ENCODE results near the gene DEPDC7. TPM values are rescaled to one million over a fixed set of nuclear protein-coding genes. Genes with fewer than 3 reads are reported as not detected.
A peak's percentile ranks its signal among the peaks of the same experiment; 100 is the strongest.
"Not testable (repeated sequence)": the region's sequence is repeated elsewhere in the genome, so short reads cannot be mapped to it uniquely, and the experiment has no call there.

DEPDC7 gene
- 1 to 10 TPM; 1.6 TPM for total RNA-seq

DNA sequence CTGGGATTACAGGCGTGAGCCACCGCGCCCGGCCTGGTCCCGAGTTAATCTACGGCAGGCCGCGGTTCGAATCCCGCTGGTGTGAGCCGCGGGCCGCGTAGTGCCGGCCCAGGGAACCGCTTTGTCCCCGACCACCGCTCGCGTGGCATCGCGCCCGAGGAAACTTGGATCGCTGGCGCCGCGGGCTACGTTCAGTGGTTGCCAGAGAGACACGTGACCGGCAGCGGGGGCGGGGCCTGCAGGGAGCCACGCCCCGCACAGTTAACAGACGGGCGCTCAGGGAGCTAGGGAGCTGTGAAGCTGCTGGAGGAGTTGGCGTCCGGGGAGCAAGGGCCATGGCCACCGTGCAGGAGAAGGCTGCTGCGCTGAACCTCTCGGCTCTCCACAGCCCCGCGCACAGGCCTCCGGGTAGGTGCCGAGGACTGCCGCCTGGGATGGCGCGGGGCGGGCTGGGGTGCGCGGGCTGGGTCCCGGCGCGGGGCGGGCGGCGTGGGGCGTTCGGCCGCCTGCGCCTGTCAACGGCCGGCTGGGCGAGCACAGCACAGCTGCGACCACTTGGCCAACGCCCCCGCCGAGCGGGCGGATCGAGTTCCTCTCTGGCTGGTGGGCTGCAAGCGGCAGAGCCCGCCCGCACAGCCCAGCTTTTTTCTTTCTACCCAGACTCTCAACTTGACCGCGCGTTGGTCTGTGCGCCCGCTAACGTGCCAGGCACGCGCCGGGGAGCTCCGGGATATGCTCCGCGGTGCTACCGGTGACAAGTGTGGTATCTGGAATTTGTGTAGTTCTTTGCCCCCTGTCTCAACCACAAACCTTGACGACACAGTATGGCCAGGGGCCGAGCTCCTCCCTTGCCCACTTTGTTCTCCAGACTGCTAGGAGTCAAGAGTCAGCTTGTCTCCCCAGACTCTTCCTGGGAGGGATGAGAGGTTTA lies at the start of gene DEPDC7:
Gene DEPDC7 (plus strand): TSS at position 258 of the 931 bp plus-strand sequence. CDS start 78 bp downstream, at position 336.
- POLR2A ChIA-PET: no interaction called here
- peak; percentile 78 for DNase-seq
- peaks cover 28% of the 10 kb centered on the region for H3K4me1 Mint-ChIP-seq
- peak within 1 kb of the TSS; percentile 78 for H3K4me3 Mint-ChIP-seq
- no peak within 1 kb of the TSS for H3K27ac Mint-ChIP-seq
- peaks cover 49% of the 10 kb centered on the region for H3K27me3 Mint-ChIP-seq
- H3K36me3 Mint-ChIP-seq (ENCODE audit: low read depth): peaks cover 4% of the 10 kb centered on the region
- CTCF ChIA-PET: interaction anchor here (1.1 to 1.6 kb wide), 3 partner anchors 14 to 38 kb away, joined by 3 to 5 read pairs (median 3); partner anchors contain the start of gene TCP11L1
- H3K9me3 Mint-ChIP-seq: no peaks in the 10 kb centered on the region

- Mint-ChIP-seq H3K27ac (no peak overlapping the region), H3K4me3 (no peak overlapping the region), H3K9me3 (no peaks in the 10 kb centered on the region), H3K4me1 (peaks cover 8% of the 10 kb centered on the region), H3K27me3 (no peaks in the 10 kb centered on the region), H3K36me3 (ENCODE audit: low read depth) (peaks cover 10% of the 10 kb centered on the region)
- CTCF ChIA-PET: interaction anchor here (0.6 to 1.3 kb wide), 6 partner anchors 14 to 185 kb away, joined by 3 read pairs; no protein-coding TSS in a partner anchor
- POLR2A ChIA-PET: no interaction called here
- no peak for DNase-seq
These were observed 47.1 kb upstream of the DEPDC7 start for GRCh38 chr11:32968541-32968940.

DNA sequence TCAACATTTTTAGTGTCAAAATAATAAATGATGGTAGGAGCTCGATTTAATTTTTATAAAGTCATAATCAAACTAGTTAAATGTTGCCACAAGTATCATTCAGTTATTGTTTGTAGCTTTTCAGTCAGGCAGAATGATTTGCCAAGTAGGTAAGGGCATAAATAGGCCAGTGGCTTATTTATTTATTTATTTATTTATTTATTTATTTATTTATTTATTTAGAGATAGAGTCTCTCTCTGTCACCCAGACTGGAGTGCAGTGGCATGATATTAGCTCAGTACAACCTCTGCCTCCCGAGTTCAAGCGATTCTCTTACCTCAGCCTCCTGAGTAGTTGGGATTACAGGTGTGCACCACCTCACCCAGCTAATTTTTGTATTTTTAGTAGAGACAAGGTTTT lies 43.4 kb upstream of the DEPDC7 start:
- H3K9me3 Mint-ChIP-seq; DNase-seq; H3K27ac Mint-ChIP-seq; H3K4me1 Mint-ChIP-seq; H3K36me3 Mint-ChIP-seq (ENCODE audit: low read depth); H3K27me3 Mint-ChIP-seq; POLR2A ChIA-PET; H3K4me3 Mint-ChIP-seq: not testable (repeated sequence)
- CTCF ChIA-PET: interaction anchor here (1.0 kb wide), 1 partner anchor 89 kb away, joined by 3 read pairs; no protein-coding TSS in a partner anchor

GRCh38 chr11:32972781-32973180 lies 42.9 kb upstream of the DEPDC7 start:
- H3K4me1 Mint-ChIP-seq: no peaks in the 10 kb centered on the region

DNA sequence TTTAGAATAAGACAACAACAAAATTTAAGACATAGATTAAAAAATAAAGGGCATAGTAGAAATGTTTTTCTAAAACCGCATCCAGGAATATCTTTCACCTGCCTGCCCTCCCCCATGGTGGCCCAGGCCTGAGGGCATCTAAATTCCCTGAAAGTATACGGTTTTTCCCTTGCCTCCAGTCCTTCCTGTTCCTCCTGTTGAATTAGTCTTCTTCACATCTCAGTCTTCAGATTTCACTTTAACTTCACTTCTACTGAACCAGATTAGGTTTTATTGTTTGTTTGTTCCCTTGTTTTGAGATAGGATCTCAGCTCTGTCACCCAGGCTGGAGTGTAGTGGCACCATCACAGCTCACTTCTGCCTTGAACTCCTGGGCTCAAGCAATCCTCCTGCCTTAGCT lies 33.1 kb upstream of the DEPDC7 start:
- Mint-ChIP-seq H3K27me3 (no peaks in the 10 kb centered on the region), H3K27ac (peak overlapping the region; percentile 22), H3K4me3 (no peak overlapping the region), H3K36me3 (ENCODE audit: low read depth) (no peaks in the 10 kb centered on the region), H3K4me1 (no peaks in the 10 kb centered on the region), H3K9me3 (no peaks in the 10 kb centered on the region)
- ChIA-PET POLR2A (no interaction called here), CTCF (interaction anchor here (1.2 to 1.6 kb wide), 2 partner anchors 14 to 19 kb away, joined by 3 read pairs; no protein-coding TSS in a partner anchor)
- no peak for DNase-seq

More at GRCh38 chr11:32972781-32973180, 42.9 kb upstream of the DEPDC7 start:
- DNase-seq: no peak
- Mint-ChIP-seq H3K4me3 (no peak overlapping the region), H3K36me3 (ENCODE audit: low read depth) (peaks cover 6% of the 10 kb centered on the region), H3K27ac (no peak overlapping the region), H3K9me3 (no peaks in the 10 kb centered on the region), H3K27me3 (no peaks in the 10 kb centered on the region)
- ChIA-PET POLR2A (no interaction called here), CTCF (no interaction called here)

DNA sequence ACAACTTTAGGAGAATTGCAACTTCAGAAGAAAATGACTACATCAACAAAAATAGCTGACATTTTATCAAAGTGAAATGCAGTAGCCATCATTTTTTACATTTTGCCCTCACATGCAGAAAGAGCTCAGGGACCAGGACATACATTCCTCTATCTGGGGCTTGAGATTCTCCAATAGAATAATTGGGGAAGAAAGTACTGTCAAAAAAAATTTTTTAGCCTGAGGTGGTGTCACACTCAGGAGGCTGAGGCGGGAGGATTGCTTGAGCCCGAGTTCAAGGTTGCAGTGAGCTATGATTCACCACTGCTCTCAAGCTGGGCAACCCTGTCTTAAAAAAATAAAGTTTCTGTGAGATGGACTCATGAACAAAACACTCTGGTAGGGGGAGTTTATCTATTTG lies 32.2 kb upstream of the DEPDC7 start:
- Mint-ChIP-seq H3K9me3 (no peaks in the 10 kb centered on the region), H3K36me3 (ENCODE audit: low read depth) (no peaks in the 10 kb centered on the region), H3K4me3 (no peak overlapping the region), H3K4me1 (no peaks in the 10 kb centered on the region), H3K27me3 (no peaks in the 10 kb centered on the region), H3K27ac (no peak overlapping the region)
- CTCF ChIA-PET: interaction anchor here (1.6 kb wide), 1 partner anchor 15 kb away, joined by 3 read pairs; no protein-coding TSS in a partner anchor
- POLR2A ChIA-PET: no interaction called here
- DNase-seq: no peak

- H3K4me1 Mint-ChIP-seq: no peaks in the 10 kb centered on the region
- peaks cover 3% of the 10 kb centered on the region for H3K27me3 Mint-ChIP-seq
- no peak overlapping the region for H3K27ac Mint-ChIP-seq
- ChIA-PET CTCF (no interaction called here), POLR2A (no interaction called here)
- peaks cover 3% of the 10 kb centered on the region for H3K9me3 Mint-ChIP-seq
- H3K4me3 Mint-ChIP-seq: no peak overlapping the region
- DNase-seq: no peak
- H3K36me3 Mint-ChIP-seq (ENCODE audit: low read depth): no peaks in the 10 kb centered on the region
These were observed 30.1 kb upstream of the DEPDC7 start for GRCh38 chr11:32985600-32985999.

DNA sequence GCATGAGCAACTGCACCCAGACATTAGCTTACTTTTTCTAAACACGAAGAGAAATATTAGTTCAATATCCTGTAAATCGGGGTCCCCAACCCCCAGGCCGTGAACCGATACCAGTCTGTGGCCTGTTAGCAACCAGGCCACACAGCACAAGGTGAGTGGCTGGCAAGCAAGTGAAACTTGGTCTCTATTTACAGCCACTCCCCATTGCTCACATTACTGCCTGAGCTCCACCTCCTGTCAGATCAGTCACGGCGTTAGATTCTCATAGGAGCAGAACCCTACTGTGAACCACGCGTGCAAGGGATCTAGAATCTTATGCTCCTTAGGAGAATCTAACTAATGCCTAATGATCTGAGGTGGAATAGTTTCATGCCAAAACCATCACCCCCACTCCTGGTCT lies 27.8 kb upstream of the DEPDC7 start:
- POLR2A ChIA-PET: no interaction called here
- CTCF ChIA-PET: no interaction called here
- H3K27ac Mint-ChIP-seq: no peak overlapping the region

DNA sequence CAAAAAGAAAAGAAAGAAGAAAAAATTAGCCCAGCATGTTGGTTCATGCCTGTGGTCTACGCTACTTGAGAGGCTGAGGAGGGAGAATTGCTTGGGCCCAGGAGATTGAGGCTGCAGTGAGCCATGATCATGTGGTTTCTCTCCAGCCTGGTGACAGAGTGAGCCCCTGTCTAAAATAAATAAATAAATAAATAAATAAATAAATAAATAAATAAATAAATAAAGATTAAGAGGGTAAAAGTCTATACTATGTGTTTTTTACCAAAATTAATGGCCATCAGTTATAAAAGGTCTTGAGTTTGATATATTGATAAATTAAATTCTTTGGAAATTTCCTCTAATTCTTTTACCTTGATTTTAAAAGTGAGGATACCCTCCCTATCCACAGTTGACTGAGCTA lies 25.2 kb upstream of the DEPDC7 start:
- ChIA-PET POLR2A (no interaction called here), CTCF (no interaction called here)
- H3K27me3 Mint-ChIP-seq: peaks cover 24% of the 10 kb centered on the region
- peaks cover 15% of the 10 kb centered on the region for H3K9me3 Mint-ChIP-seq
- H3K27ac Mint-ChIP-seq: no peak overlapping the region
- H3K4me1 Mint-ChIP-seq: no peaks in the 10 kb centered on the region
- DNase-seq: no peak
- H3K36me3 Mint-ChIP-seq (ENCODE audit: low read depth): no peaks in the 10 kb centered on the region
- H3K4me3 Mint-ChIP-seq: no peak overlapping the region

More for the DNA sequence above, 27.8 kb upstream of the DEPDC7 start:
- no peaks in the 10 kb centered on the region for H3K36me3 Mint-ChIP-seq (ENCODE audit: low read depth)
- H3K4me3 Mint-ChIP-seq: no peak overlapping the region
- H3K27me3 Mint-ChIP-seq: peaks cover 14% of the 10 kb centered on the region
- H3K9me3 Mint-ChIP-seq: peaks cover 12% of the 10 kb centered on the region
- DNase-seq: no peak
- H3K4me1 Mint-ChIP-seq: no peaks in the 10 kb centered on the region

DNA sequence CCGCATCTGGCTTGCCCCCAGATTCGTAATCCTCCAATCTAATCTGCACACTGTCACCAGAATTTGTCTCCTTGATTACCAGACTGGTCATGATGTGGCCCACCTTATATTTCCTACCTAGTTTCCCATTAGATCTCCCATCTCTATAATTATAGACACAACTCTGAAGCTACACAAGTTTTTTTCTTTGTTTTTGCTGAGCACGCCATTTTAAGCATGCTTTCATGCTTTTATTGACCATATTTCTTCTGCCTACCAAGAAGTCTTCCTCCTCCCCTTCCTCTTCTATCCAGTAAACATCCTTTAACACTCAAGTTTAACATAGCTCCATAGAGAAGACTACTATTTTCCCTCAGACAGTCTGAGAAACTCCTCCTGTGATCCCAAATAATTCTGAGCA lies 24.3 kb upstream of the DEPDC7 start:
- Mint-ChIP-seq H3K27ac (no peak overlapping the region), H3K4me1 (no peaks in the 10 kb centered on the region), H3K9me3 (peaks cover 17% of the 10 kb centered on the region), H3K27me3 (peaks cover 33% of the 10 kb centered on the region), H3K36me3 (ENCODE audit: low read depth) (no peaks in the 10 kb centered on the region), H3K4me3 (no peak overlapping the region)
- POLR2A ChIA-PET: no interaction called here
- CTCF ChIA-PET: interaction anchor here (0.6 kb wide), 1 partner anchor 31 kb away, joined by 3 read pairs; no protein-coding TSS in a partner anchor
- DNase-seq: no peak

DNA sequence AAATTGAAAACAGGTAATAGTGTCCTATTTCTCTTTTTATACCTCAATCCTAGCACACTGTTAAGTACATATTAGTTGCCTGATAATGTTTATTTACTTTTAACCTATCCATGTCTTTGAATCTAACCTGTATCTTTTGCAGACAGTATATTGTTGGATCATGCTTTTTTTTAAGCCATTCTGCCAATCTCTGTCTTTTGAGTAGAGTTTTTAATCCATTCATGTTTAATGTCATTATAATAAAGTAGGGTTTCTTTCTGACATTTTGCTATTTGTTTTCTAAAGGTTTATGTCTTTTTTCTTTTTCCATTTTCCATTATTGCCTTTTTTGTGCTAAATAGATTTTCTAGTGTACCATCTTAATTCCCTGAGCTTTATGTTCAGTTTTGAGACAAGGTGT lies 23.8 kb upstream of the DEPDC7 start:
- Mint-ChIP-seq H3K27me3 (peaks cover 37% of the 10 kb centered on the region), H3K4me3 (no peak overlapping the region), H3K27ac (no peak overlapping the region), H3K36me3 (ENCODE audit: low read depth) (no peaks in the 10 kb centered on the region), H3K9me3 (peaks cover 17% of the 10 kb centered on the region), H3K4me1 (no peaks in the 10 kb centered on the region)
- no peak for DNase-seq
- ChIA-PET CTCF (no interaction called here), POLR2A (no interaction called here)

- peaks cover 60% of the 10 kb centered on the region for H3K27me3 Mint-ChIP-seq
- ChIA-PET CTCF (interaction anchor here (1.2 kb wide), 1 partner anchor 31 kb away, joined by 3 read pairs; no protein-coding TSS in a partner anchor), POLR2A (no interaction called here)
- no peak for DNase-seq
- H3K27ac Mint-ChIP-seq: no peak overlapping the region
- peaks cover 3% of the 10 kb centered on the region for H3K36me3 Mint-ChIP-seq (ENCODE audit: low read depth)
- H3K9me3 Mint-ChIP-seq: peaks cover 7% of the 10 kb centered on the region
- peaks cover 11% of the 10 kb centered on the region for H3K4me1 Mint-ChIP-seq
- no peak overlapping the region for H3K4me3 Mint-ChIP-seq
These were observed 15.5 kb upstream of the DEPDC7 start for GRCh38 chr11:33000181-33000580.

- Mint-ChIP-seq H3K27me3 (peaks cover 57% of the 10 kb centered on the region), H3K27ac (no peak overlapping the region), H3K4me3 (no peak overlapping the region), H3K4me1 (peaks cover 22% of the 10 kb centered on the region), H3K9me3 (peaks cover 5% of the 10 kb centered on the region), H3K36me3 (ENCODE audit: low read depth) (peaks cover 6% of the 10 kb centered on the region)
- ChIA-PET CTCF (interaction anchor here (0.9 to 1.2 kb wide), 2 partner anchors 9 to 32 kb away, joined by 3 read pairs; no protein-coding TSS in a partner anchor), POLR2A (no interaction called here)
- no peak for DNase-seq
These were observed 14.4 kb upstream of the DEPDC7 start for GRCh38 chr11:33001281-33001680.

Measured in activated CD4-positive, alpha-beta T cell treated with anti-CD3 and anti-CD28 coated beads, Interleukin-2, amount 10 ng/mL, durations not matched to agents 7 days and 5 days (primary cell).